ENCODE results near the gene KRTAP12-3.

The KRTAP12-3 gene

GRCh38 chr21:44701023-44701400, 43.3 kb downstream of the KRTAP12-3 start:
- peaks cover 3% of the 10 kb centered on the region; the same call in 1 of the 2 replicates for H3K27me3 ChIP-seq (replicated peaks; ENCODE audit: control insufficient read depth, insufficient read depth, low read length)
- H3K4me3 ChIP-seq (replicated peaks; ENCODE audit: low read depth, low read length) = no peak overlapping the region
- no peaks in the 10 kb centered on the region for H3K36me3 ChIP-seq (ENCODE audit: control insufficient read depth, insufficient read depth, low read length)
- TF ChIP-seq CTCF (IDR thresholded peaks at IDR 0.05; ENCODE audit: insufficient read depth, low read length, poor library complexity, severe bottlenecking) = no peak
- DNase-seq (ENCODE audit: extremely low read depth, insufficient read length) = no peak

GRCh38 chr21:44701541-44701940, 43.8 kb downstream of the KRTAP12-3 start:
- no peaks in the 10 kb centered on the region for H3K36me3 ChIP-seq (ENCODE audit: control insufficient read depth, insufficient read depth, low read length)
- no peak for TF ChIP-seq CTCF (IDR thresholded peaks at IDR 0.05; ENCODE audit: insufficient read depth, low read length, poor library complexity, severe bottlenecking)
- peaks cover 3% of the 10 kb centered on the region; the same call in 1 of the 2 replicates for H3K27me3 ChIP-seq (replicated peaks; ENCODE audit: control insufficient read depth, insufficient read depth, low read length)
- no peak for DNase-seq (ENCODE audit: extremely low read depth, insufficient read length)
- no peak overlapping the region for H3K4me3 ChIP-seq (replicated peaks; ENCODE audit: low read depth, low read length)

- H3K4me3 ChIP-seq (replicated peaks; ENCODE audit: low read depth, low read length) = no peak overlapping the region
- no peaks in the 10 kb centered on the region for H3K36me3 ChIP-seq (ENCODE audit: control insufficient read depth, insufficient read depth, low read length)
- H3K27me3 ChIP-seq (replicated peaks; ENCODE audit: control insufficient read depth, insufficient read depth, low read length) = peaks cover 3% of the 10 kb centered on the region; the same call in 1 of the 2 replicates
- no peak for TF ChIP-seq CTCF (IDR thresholded peaks at IDR 0.05; ENCODE audit: insufficient read depth, low read length, poor library complexity, severe bottlenecking)
- DNase-seq (ENCODE audit: extremely low read depth, insufficient read length) = no peak
Observed at GRCh38 chr21:44702111-44702972, 44.6 kb downstream of the KRTAP12-3 start.

GRCh38 chr21:44702973-44703730, 45.4 kb downstream of the KRTAP12-3 start:
- H3K36me3 ChIP-seq (ENCODE audit: control insufficient read depth, insufficient read depth, low read length) = no peaks in the 10 kb centered on the region
- TF ChIP-seq CTCF (IDR thresholded peaks at IDR 0.05; ENCODE audit: insufficient read depth, low read length, poor library complexity, severe bottlenecking) = no peak
- H3K4me3 ChIP-seq (replicated peaks; ENCODE audit: low read depth, low read length) = no peak overlapping the region
- DNase-seq (ENCODE audit: extremely low read depth, insufficient read length) = no peak
- H3K27me3 ChIP-seq (replicated peaks; ENCODE audit: control insufficient read depth, insufficient read depth, low read length) = peaks cover 3% of the 10 kb centered on the region; the same call in 1 of the 2 replicates

GRCh38 chr21:44703731-44704635, 46.3 kb downstream of the KRTAP12-3 start:
- H3K27me3 ChIP-seq (replicated peaks; ENCODE audit: control insufficient read depth, insufficient read depth, low read length) = peaks cover 5% of the 10 kb centered on the region; the same call in 1 of the 2 replicates
- H3K36me3 ChIP-seq (ENCODE audit: control insufficient read depth, insufficient read depth, low read length) = no peaks in the 10 kb centered on the region
- no peak overlapping the region for H3K4me3 ChIP-seq (replicated peaks; ENCODE audit: low read depth, low read length)
- DNase-seq (ENCODE audit: extremely low read depth, insufficient read length) = no peak
- TF ChIP-seq CTCF (IDR thresholded peaks at IDR 0.05; ENCODE audit: insufficient read depth, low read length, poor library complexity, severe bottlenecking) = no peak

Measured in GM06990 (cell line).